PFSK-1 (cell line): ENCODE results near the gene MOK.

Experiments used
- FOXP2 ChIP-seq: optimal IDR thresholded peaks from 2 replicates; pipeline ENCODE3; 2011; ENCODE audit warnings: borderline replicate concordance, control low read depth, inconsistent platforms; ENCODE audit not compliant: insufficient read depth; ENCODE audit errors: extremely low read length, extremely low read depth
- POLR2AphosphoS5 ChIP-seq: IDR thresholded peaks from 2 replicates; pipeline ENCODE4 v1.6.1; 2012; ENCODE audit warnings: low read depth, mild to moderate bottlenecking, control low read depth, low read length, moderate library complexity

- TF ChIP-seq POLR2AphosphoS5 (no peak), FOXP2 (no peak)
Measured at GRCh38 chr14:102235275-102235897, 69.6 kb downstream of the MOK start.
